Stimulated activated CD4-positive, alpha-beta T cell treated with anti-CD3 and anti-CD28 coated beads, TNF-alpha, amount 100 ng/mL, for 24 hours (primary cell): ENCODE data around the gene SNAI3.

Source experiments
- DNase-seq, 3 experiments: peaks; one replicate each; pipeline ENCODE4 v3.0.0-alpha.2; 2020; ENCODE audit warnings: low read depth in 3 of 3

SNAI3 gene

DNA sequence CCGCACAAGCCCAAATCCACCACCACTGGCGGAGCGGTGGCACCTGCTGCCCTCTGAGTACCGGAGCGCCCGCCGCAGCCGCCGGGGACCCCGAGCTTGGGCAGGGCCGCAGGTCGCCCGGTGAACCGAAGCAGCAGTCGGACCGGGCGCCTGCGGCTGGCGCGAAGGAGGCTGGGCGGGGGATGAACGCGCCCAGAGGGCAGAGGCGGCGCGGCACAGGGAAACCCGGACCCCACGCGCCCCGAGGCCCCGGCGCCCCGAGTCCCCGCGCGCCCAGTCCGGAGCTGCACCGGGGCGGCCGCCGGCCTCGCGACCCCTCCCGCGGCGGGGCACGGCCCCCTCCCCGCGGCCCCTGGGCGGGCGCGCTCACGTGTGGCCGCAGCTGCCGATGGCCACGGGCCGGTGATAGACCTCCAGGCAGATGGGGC, 19.5 kb upstream of the SNAI3 start:
- DNase-seq, result no peak

DNA sequence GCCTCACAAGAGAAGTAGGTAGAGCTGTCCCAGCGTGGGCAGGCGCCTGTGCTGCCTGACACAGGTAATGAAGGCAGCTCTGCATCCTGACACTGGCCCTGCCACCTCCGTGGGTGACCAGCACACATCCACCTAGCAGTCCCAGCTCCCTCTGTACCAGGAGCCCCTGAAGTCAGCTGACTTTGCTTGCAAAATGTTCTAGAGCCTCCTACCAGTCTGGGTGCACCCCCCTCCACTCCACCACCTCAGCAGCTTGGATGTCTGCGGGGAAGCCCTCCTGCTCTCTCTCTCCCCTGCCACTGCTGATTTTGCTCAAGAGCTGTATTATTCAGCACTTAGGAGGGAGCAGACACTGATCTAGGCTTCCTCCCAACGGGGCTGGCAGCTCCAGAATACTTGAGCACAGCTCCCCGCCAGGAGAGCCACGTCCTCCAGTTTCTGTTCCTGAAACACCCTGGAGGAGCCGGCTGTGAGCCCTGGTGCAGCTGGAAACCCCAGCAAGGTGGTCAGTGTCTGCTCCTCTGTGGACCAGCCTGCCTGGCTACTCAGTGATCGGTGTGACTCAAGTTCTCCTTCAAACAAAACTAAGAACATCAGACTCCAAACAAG, 18.9 kb upstream of the SNAI3 start:
- DNase-seq, result no peak

DNA sequence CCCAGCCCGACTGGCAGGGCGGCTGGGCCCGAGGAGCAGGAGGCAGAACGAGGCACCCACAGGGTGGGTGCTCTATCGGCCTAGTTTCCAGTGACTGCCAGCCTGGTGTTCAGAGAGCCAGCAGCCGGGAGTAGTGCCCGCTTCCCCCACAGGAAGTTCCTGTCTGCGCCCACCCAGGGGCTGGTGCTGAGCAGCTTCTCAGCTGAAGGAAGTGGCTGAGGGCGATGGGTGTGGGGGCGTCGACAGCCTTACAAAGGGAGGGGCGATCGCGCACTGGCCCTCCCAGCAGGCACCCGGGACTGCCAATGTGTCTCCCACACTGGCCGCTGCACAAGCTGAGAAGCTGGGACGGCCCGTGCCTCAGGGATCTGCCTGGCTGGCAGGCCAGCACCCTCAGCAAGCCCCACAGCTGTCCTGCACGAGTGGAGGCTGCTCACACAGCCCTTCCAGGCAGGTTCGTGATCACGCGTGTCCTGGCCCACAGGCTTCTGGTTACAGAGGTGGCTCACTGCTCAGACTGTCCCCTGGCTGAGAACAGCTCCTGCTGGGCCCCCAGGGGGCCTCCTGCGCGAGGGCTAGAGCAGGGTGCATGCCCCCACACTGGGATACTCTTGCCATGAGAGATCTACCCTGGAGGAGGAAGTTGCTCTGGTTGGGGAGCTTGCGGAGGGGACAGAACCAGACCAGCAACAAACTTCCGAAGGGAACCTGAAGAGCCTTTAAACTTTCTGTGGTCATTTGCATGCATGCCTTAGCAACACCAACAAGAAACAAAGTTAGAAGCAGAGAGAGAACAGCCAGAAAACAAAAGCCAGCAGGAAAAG, 17.4 kb upstream of the SNAI3 start:
- DNase-seq, result peak in 1 of 3 experiments; percentile 80

DNA sequence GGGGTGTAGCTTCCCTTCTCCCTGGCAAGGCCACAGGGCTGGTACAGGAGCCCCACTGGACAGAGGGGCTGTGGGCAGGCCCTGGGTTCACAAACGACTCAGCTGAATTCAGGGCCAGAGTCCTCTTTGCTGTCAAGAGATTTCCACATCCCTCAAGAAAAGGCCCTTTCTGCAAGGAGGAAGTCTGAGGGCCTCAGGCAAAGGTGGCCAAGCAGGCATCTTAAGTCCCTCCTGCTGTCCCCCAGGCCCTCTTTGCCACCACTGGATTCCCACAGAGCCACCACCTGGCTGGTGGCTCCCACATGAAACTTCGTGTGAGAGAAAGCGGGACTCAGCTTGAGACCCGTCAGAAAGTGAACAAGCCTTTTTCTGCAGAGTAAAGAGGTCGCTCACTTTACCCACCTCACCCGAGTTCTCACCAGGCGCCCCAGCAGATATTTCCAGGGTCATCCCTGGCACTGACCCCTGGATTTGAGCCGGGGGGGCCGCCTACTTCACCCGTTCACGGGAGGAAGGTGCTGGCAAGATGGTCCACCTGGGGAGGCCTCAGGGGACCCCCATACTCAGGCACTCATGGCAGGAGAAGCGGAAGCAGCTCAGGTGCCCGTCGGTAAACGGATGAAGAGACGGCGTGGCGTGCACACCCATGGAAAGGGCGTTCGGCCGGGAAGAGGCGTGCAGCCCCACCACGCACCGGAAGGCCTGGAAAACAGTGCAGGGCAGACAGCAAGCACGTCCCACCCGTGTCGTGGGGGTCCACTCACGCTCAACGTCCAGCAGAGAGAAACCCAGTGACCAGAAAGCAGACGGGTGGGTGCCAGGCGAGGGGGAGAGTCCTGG, 16.3 kb upstream of the SNAI3 start:
- DNase-seq, result no peak

DNA sequence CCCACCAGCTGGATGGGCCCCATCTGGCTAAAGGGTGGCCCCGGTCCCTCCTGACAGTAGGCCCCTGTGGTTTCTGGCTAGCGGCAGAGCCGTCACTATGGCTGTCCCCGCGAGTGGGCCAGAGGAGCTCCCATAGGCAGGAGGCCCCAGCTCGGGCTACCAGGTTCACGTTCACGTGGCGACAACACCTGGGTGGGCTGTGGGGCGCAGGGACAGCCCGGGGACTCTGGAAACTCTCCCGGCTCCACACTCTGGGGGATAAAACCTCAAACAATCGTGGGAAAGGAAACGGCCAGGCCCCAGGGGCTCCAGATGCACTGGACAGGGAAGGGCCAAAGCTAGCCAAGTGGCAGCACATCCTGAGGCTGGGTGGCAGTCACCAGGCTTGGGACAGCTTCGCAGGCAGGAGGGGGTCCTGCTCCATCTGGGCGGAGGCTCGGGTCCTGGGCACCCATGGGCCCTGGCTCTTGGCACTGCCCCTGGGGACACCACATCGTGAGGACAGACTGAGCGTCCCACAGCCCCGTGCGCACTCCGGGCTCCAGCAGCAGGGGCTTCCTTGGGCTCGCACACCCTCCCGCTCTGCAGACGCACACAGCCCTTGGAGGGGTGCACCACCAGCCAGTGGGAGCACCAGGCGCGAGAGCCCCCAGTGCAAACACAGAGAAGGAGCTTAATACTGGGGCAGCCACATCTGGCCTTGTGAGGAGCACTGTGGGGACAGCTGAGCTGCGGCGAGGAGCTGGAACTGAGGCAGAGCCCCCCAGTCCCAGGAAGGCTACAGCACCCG, 15.5 kb upstream of the SNAI3 start:
- DNase-seq, result no peak

DNA sequence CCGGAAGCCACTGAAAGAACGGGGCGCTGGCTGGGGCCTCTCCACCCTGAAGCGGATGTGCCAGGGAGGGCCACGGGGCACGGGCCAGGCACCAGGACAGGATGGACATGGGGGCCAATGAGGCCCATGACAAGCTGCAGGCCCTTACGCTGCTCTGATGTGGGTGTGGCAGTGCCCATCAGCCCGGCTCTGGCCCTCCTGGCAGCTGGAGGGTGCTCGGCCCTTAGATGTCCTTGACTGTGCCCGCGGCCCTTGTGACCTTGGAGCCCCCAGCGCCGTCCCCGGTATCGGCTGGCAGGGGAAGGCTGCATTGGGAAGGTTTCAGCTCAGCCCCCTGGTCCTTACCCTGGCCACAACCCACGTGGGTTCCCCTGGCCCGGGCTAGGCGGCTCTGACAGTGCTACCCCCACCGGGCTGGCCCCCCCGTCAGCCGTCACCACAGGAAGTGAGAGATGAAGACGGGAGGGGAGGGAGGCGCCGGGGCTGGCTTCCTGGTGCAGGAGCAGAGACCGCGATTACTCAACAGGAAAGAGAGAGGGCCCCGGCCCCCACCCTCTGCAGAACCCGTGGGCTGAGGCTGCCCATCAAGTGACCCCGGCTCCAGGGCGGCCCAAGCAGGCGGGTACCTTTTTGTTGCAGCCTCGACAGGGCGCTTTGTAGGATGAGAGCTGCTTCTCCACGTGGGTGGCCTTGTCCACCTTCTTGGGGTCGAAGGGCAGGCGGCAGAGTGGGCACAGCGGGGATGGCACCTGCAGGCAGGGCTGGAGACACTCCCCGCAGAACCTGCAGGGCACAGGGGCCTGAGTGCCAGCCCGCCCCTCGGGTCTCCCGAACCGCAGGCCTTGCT, 14.6 kb upstream of the SNAI3 start:
- peak; percentile 82 to 95 (median 92) for DNase-seq

DNA sequence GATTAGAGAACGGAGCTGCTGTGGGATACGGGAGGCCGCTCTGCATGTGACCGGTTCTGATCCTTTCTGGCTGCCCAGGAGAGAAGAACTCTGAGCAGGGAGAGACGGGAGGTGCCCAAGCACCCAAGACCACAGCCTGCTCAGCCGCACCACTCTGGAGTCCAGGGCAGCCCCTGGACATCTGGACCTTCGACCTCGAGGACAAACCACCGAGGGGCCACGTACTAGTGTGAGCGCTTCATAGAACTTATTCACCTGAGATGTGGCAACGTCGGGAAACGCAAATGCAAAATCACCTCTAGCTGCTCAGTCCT, 14.0 kb upstream of the SNAI3 start:
- no peak for DNase-seq

DNA sequence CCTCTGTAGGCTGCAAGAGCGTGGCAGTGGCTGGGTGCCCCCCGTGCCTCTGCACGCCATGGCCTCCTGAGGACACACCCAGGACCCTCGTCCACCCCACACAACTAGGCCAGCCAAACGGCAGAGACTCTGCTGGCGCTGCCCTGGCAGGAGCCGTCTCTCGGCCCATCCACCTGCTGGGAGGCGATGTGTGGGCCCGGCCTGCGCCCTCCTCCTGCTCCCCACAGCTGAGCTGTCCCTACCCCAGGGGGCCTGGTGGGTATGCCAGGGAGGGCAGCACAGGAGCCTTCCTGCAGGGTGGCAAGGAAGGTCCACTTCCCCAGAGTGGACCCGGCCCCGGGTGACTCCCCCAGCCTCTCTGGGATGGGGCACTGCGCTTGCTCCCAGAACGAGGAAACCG, 12.9 kb upstream of the SNAI3 start:
- DNase-seq, result no peak

DNA sequence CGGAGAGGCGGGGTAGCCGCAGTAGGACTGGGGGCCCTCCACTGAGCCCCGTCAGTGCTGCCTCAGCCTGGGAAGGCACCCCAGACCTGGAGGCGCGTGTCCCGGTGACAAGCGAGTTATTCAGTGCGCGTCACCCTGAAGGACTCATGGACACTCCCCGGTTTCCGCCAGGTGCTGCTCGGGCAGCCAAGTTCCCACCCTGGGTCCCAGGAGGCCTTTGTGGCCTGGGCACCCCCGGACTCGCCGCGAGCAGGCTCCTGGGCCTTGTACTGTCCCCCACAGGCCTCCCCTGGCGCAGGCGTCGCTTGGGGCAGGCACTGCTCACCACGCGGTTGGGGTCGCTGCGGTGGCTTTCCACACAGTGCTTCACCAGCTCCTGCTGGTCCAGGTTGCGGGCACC, 12.3 kb upstream of the SNAI3 start:
- no peak for DNase-seq

DNA sequence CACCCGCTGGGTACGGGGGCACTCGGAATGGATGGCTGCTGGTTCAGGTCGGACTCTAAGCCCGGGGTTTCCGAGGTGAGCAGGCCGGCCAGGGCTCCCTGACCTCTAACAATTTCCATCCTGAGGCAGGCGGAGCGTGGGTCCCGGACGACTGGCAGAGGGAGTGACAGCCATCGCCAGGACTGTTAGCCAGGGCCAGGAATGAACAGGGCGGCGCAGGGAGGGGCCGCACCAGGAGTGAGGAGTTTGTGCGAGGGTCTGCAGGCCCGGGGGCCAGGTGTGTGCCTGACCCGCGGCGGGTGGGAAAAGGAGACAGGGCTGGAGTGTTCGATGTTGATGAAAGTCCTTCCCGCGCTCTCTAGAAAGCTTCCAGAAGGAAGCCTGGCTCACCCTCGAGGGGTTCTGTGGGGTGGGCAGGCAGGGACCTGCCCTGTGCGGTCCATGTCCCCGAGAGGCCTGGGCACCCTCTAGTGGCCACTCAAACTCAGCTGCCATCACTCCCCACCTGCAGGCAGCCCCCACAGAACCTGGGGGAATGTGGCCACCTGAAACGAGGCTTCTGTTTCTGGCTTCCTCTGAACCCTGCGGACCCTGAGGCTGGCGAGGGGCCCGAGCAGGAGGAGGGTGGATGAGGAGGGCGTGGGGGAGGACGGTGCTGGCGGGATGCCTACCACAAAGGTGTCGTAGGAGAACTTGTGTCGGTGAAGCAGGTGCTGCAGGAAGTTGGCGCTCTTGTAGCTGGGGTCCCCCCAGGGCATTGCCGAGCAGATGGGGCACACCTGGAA, 11.7 kb upstream of the SNAI3 start:
- DNase-seq, result no peak

DNA sequence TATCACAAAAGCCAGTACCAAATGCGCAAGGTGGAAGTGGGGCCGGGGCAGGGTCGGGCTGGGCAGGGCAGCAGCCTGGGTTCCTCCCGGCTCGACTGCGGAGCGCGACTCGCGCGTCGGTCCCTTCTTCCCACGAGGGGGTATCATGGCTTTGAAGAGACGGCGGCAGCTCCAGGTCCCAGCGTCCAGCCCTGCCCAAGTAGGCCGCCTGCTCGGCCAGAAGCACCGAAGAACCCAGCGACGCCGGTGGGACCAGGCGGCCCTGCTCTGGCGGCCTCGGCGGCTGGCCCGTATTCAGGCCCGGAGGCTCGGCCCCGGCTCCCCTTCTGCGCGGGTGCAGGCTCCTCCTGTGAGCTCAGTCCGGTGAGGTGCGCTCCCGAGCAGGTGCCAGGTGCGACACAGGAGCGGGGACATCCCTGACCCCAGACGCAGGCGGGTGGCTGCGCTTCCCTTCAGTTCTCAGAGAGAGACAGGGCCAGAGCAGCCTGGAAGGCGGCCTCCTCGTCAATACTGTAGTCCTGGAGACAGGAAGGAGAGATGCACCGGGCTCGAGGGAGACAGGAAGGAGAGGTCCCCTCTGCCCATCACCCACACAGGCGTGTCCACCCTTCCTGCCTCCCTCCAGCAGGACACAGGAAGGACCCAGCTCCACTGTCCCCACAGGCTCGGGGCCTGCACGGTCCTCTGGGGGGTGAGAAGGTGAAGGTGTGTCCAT, 11.0 kb upstream of the SNAI3 start:
- DNase-seq, result no peak

DNA sequence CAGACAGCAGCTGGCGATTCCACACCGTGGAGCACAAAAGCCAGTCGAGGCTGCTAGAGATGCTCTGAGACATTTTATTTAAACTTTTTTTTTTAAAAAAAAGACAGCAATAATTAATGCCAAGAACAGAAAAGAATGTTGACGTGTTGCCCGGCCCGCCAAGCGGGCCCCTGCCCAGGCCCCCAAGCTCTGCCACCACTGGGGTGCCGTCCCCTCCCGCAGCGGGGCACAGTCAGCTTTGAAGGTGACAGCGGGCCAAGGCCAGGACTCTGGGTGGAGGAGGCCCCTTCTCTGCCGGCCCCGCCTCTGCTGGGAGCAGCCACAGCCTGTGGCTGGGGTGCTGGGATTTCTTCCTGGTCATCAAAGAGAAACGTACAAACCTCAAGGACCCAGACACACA, 10.1 kb upstream of the SNAI3 start:
- DNase-seq, result no peak

DNA sequence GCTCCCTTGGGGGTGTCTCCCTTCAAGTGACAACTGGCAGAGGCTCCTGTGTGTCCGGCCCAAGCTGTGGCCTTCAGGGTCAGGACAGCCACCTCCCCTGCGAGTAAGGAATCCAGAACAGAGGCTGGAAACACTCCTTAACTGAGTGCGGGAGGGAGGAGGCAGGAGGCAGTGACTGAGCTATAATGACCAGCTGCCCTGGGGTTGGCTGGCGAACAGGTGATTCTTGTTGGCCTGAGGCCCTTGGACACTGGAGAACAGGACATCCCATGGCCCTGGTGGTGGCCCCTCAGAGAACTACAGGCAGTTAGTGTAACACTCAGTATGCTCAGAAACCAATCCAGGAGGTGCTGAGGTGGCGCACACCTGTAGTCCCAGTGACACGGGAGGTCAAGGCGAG, 9.4 kb upstream of the SNAI3 start:
- no peak for DNase-seq

DNA sequence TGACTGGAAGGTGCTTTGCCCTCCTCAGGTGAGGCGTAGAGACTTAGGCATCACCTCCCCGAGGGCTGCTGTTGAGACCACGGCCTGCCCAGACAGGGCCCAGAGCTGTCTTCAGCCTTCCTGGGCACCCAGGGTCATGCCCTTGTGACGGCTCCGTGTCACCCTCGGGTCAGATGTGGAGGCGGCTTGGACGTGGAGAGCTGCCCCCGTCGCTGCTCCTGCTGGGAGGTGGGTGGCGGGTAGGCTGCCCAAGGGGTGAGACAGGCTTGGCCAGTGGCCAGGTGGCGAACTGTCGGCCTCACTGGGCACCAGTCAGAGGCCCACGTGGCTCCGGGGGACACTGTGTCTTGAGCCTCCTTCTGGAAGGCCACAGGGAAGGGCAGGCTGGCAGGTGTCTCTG, 8.9 kb upstream of the SNAI3 start:
- DNase-seq, result no peak

DNA sequence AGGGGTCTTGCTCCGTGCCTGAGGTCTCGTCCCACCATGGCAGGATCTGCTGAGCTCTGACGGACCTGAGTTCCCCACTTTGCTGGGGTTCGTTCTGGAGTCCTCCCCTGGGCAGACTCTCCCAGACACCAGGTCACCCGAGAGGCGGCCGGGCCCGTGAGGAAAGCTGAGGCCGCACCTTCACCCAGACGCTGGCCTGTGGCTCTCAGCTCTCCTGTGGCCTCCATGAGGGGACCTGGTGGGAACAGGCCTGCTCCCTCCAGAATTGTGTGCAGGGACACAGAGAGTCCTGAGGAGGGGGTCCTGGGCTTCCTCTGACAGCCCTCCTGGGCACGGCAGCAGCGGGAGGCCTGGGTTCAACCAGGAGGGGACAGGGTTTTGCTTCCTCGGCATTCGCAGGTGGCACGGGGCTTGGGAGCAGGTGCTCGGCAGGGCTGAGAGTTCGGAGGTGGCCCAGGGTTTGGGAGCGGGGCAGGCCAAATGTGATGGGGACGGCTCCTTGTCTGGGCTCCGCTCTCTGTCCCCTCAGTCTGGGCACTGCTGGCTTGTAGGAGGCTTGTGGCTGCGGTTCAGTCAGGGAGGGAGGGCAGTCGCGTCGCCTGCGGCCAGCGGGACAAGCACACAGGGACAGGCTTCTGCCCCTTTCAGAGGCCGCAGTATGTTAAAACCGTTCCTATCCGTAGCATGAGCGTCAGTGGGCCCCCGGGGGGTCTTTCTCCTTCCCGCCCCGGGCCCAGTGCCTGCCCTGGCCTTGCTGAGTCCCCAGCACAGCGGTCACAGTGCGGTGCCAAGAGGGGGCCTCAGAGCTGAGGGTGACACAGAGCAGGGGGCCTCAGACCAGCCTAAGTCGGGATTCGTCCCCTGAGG, 8.1 kb upstream of the SNAI3 start:
- no peak for DNase-seq

DNA sequence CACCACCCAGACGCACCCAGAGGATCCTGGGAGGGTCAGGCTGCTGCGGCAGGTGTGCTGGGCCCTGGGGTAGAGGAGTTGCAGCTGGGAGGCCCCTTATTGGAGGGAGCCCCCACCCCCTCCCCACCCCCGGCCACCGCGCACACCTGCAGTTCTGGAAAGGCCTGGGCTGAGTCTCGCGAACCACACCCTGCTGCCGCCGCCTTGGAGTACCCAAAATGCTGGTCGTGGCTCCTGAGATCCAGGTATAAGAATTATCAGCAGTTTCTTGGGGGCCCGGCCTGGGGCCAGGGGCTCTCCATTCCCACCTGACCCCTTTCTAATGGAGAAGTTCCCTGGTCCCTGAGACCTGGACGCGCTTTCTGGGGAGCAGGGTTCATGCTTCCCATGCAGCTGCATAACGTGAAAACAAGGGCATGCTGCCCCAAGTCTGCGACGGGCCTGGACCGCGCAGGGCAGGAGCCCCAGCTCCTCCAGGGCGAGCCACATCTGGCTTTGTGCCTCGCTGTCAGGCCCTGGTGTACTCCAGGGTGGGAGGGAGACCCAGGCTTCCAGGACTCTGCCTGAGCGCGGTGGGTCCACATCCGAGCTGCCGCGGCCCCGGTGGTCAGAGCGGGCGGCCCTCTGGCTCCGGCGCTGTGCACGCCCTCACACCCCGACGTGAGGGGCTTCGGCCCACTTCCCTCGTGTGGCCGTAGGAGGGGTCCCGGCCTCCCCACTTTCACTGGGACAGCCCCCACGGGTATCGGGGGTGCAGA, 7.3 kb upstream of the SNAI3 start:
- no peak for DNase-seq

DNA sequence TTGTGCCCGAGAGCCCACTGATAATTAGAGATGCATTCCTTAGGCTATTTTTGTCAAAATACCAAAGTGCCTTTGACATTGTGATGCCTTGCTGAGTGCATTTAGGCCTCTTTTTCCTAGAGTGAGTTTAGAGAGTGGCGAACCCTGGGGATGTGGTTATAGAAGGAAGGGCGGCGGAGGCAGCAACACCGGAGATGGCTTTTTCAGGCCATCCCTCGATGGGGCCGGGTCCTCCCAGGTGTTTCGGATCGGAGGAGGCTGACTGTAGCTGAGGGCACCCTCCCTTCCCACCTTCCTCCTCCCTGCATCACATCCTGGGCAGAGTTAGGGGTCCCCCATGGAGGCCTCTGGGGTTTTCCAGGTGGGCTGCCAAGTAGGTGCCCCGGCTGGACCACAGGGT, 6.6 kb upstream of the SNAI3 start:
- no peak for DNase-seq
